A673 (cell line): ENCODE measurements around the gene ATP8A2.

Experiments
- EZH2 ChIP-seq: fragments of 200-600 bp; sonication (generic); IDR thresholded peaks from 2 replicates; pipeline ENCODE4 v1.6.1; 2017; ENCODE audit warnings: borderline replicate concordance, low read depth, mild to moderate bottlenecking, mixed read lengths, antibody characterized with exemption, low read length; ENCODE audit not compliant: poor library complexity, severe bottlenecking
- TF ChIP-seq, protein P1 (sequence below): fragments of 300-800, 200-600 bp; sonication (generic); conservative IDR thresholded peaks from 2 replicates; pipeline ENCODE4 v1.5.1; 2017; ENCODE audit warnings: low read depth, mild to moderate bottlenecking, antibody characterized with exemption, low read length, moderate library complexity, mixed read lengths

- TF ChIP-seq, protein P1, sequence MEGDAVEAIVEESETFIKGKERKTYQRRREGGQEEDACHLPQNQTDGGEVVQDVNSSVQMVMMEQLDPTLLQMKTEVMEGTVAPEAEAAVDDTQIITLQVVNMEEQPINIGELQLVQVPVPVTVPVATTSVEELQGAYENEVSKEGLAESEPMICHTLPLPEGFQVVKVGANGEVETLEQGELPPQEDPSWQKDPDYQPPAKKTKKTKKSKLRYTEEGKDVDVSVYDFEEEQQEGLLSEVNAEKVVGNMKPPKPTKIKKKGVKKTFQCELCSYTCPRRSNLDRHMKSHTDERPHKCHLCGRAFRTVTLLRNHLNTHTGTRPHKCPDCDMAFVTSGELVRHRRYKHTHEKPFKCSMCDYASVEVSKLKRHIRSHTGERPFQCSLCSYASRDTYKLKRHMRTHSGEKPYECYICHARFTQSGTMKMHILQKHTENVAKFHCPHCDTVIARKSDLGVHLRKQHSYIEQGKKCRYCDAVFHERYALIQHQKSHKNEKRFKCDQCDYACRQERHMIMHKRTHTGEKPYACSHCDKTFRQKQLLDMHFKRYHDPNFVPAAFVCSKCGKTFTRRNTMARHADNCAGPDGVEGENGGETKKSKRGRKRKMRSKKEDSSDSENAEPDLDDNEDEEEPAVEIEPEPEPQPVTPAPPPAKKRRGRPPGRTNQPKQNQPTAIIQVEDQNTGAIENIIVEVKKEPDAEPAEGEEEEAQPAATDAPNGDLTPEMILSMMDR = no peak
- no peak for TF ChIP-seq EZH2
Observed at GRCh38 chr13:25440061-25440460, 68.3 kb downstream of the ATP8A2 start.
